Measurements from ENCODE around the gene ZNF345. TPM values are rescaled to one million over a fixed set of nuclear protein-coding genes. Genes with fewer than 3 reads are reported as not detected.

Gene ZNF345
- total and polyA plus RNA-seq, 2 of the 8 experiments (the other 6 are each of a cell fraction or from before 2014, with no cell fraction given), result 3.2 to 5.1 TPM

DNA sequence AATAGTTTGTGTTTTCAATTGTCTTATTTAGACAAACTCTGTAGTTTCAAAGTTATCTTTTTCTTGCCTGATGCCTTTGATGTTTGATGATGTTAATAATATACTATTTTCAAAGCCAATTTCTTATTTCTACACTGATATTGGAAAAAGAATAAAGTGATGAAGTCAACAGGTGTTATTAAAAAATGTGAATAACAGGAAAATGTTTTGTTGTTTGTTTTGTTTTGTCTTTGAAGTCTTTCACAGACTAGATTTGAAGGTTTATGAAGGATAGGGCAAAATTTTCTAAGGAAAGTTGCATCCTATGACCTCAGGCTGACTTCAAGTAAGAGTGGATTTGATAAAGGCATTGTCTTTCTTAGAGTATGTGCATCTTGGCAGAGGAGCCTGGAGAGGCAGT lies 43.6 kb upstream of the ZNF345 start:
- Histone ChIP-seq H3K4me2 (ENCODE audit: insufficient read depth in 1 of 2, low read depth in 2 of 2, low read length in 2 of 2) (no peak overlapping the region), H2BK15ac (ENCODE audit: low read length) (no peak overlapping the region), H2BK120ac (replicated peaks; ENCODE audit: low read depth, low read length) (no peak overlapping the region), H2BK12ac (ENCODE audit: low read depth, low read length) (no peak overlapping the region), H3K9me3 (ENCODE audit: insufficient read depth in 2 of 2, low read depth in 1 of 2, low read length in 1 of 2) (peaks cover 22 to 47% of the 10 kb centered on the region in 2 experiments), H3K23ac (ENCODE audit: insufficient read length) (no peak overlapping the region), H3K27me3 (replicated peaks in 1 of 4; ENCODE audit: control insufficient read depth in 3 of 4, extremely low read depth in 1 of 4, insufficient read depth in 3 of 4, low read length in 3 of 4) (no peaks in the 10 kb centered on the region), H3K4me1 (replicated peaks in 1 of 4; ENCODE audit: control insufficient read depth in 3 of 4, insufficient read depth in 4 of 4, low read length in 3 of 4) (no peaks in the 10 kb centered on the region), H3K4me3 (ENCODE audit: extremely low read depth in 1 of 4, insufficient read depth in 2 of 4, low read depth in 3 of 4, low read length in 4 of 4) (no peak overlapping the region), H3K18ac (ENCODE audit: extremely low read depth, low read length) (no peak overlapping the region), H3K79me1 (ENCODE audit: low read depth, low read length) (no peaks in the 10 kb centered on the region), H3K4ac (replicated peaks; ENCODE audit: insufficient read length, low read depth, low read length) (no peak overlapping the region), H4K8ac (ENCODE audit: extremely low read depth, insufficient read depth, low read length) (no peak overlapping the region), H3K36me3 (ENCODE audit: control insufficient read depth in 2 of 4, insufficient read depth in 4 of 4, low read length in 3 of 4) (peaks cover 0 to 33% (median 10%) of the 10 kb centered on the region in 4 experiments; a peak in 4 of 8 replicates), H3K56ac (replicated peaks; ENCODE audit: insufficient read length, low read depth, low read length) (no peak overlapping the region), H4K5ac (ENCODE audit: insufficient read length, low read depth, low read length) (no peak overlapping the region), H4K20me1 (replicated peaks in 1 of 2; ENCODE audit: control insufficient read depth in 1 of 2, insufficient read depth in 2 of 2, low read length in 2 of 2) (no peaks in the 10 kb centered on the region), H2BK5ac (ENCODE audit: low read depth, low read length) (no peak overlapping the region), H3K23me2 (ENCODE audit: low read depth, low read length) (no peaks in the 10 kb centered on the region), H3K9ac (replicated peaks in 1 of 4; ENCODE audit: extremely low read depth in 1 of 4, low read depth in 3 of 4, low read length in 3 of 4) (no peak overlapping the region), H2AFZ (ENCODE audit: low read length) (no peak overlapping the region), H2AK5ac (ENCODE audit: low read depth, low read length) (no peak overlapping the region), H3K27ac (ENCODE audit: low read depth, low read length) (no peak overlapping the region), H4K91ac (replicated peaks; ENCODE audit: insufficient read length, low read length) (no peak overlapping the region), H3K14ac (ENCODE audit: insufficient read length) (no peak overlapping the region), H2BK20ac (ENCODE audit: low read length) (no peak overlapping the region), H3K79me2 (ENCODE audit: control insufficient read depth in 1 of 2, insufficient read depth in 2 of 2, low read length in 2 of 2) (peaks cover 0 to 47% of the 10 kb centered on the region in 2 experiments; a peak in 2 of 4 replicates)
- FAIRE-seq (no peak), DNase-seq (ENCODE audit: low read depth in 1 of 2, low spot score in 2 of 2) (no peak)
- ChIA-PET CTCF (ENCODE audit: partially characterized antibody) (no interaction called here), POLR2A (ENCODE audit: partially characterized antibody) (interaction anchor here (0.6 kb wide), 1 partner anchor 120 kb away, joined by 3 read pairs; no protein-coding TSS in a partner anchor)
- TF ChIP-seq RXRA (IDR thresholded peaks at IDR 0.05; ENCODE audit: insufficient read depth, low read depth, low read length) (no peak), ATF2 (IDR thresholded peaks at IDR 0.05; ENCODE audit: low read length) (no peak), GTF2F1 (IDR thresholded peaks at IDR 0.05; ENCODE audit: borderline replicate concordance, low read depth, low read length) (no peak), BCL11A (IDR thresholded peaks at IDR 0.05; ENCODE audit: low read depth in 2 of 2, low read length in 2 of 2) (no peak), ASH2L (IDR thresholded peaks at IDR 0.05; ENCODE audit: low read length) (no peak), RBBP5 (IDR thresholded peaks at IDR 0.05; ENCODE audit: borderline replicate concordance, low read depth, low read length) (no peak), KDM5A (IDR thresholded peaks at IDR 0.05; ENCODE audit: low read length) (no peak), PHF8 (conservative IDR thresholded peaks at IDR 0.05; ENCODE audit: low read depth, low read length) (no peak), CTBP2 (IDR thresholded peaks at IDR 0.05; ENCODE audit: borderline replicate concordance, insufficient read depth, insufficient read length, low read length) (no peak), TEAD4 (IDR thresholded peaks at IDR 0.05; ENCODE audit: low read depth, low read length) (no peak), RFX5 (IDR thresholded peaks at IDR 0.05; ENCODE audit: borderline replicate concordance, low read depth, low read length) (no peak), CREB1 (IDR thresholded peaks at IDR 0.05) (no peak)
- TF ChIP-seq, protein P1, sequence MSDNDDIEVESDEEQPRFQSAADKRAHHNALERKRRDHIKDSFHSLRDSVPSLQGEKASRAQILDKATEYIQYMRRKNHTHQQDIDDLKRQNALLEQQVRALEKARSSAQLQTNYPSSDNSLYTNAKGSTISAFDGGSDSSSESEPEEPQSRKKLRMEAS (IDR thresholded peaks at IDR 0.05), result no peak

Data from H1 (cell line).